HPDE6-E6E7 (cell line): ENCODE results near the gene CAVIN1.
"Not testable (repeated sequence)": the region's sequence is repeated elsewhere in the genome, so short reads cannot be mapped to it uniquely, and the experiment has no call there.

Source experiments
- DNase-seq: peaks from one replicate; pipeline ENCODE4 v3.0.0; 2011; ENCODE audit warnings: missing footprints; ENCODE audit errors: extremely low spot score

CAVIN1 gene, protein sequence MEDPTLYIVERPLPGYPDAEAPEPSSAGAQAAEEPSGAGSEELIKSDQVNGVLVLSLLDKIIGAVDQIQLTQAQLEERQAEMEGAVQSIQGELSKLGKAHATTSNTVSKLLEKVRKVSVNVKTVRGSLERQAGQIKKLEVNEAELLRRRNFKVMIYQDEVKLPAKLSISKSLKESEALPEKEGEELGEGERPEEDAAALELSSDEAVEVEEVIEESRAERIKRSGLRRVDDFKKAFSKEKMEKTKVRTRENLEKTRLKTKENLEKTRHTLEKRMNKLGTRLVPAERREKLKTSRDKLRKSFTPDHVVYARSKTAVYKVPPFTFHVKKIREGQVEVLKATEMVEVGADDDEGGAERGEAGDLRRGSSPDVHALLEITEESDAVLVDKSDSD

DNA sequence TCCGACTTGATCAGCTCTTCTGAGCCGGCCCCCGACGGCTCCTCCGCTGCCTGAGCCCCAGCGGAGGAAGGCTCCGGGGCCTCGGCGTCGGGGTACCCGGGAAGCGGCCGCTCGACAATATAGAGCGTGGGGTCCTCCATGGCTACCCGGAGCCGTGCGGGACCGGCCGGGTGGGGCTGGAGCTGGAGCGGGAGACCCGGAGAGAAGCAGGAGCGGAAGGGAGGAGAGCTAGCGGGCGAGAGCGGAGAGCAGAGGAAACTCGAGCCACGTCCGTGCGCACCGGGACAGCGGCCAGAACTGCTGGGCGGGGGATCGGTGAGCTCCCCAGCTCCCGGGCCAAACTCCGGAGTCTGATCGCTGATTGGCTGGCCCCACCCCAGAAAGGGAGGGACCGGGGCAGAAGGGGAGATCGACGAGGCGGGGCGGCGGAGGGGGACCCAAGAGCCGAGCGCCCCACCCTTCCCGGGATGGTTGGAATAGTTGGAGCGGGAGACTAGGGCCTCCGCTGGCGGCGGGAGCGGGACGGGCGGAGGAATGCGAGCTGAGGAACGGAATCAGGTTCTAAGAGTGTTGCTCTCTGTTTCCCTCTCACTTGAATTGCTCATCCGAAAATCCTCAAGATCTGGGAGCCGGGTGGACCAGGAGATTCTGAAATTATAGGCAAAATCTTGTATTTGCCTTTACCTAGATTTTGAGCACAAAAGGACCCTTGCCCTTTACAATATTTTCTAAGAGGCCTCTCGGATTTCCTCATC lies at the start of gene CAVIN1:
Gene CAVIN1, minus strand, starts transcription at position 299 of the 755 bp plus-strand sequence. Its CDS starts 159 bp downstream, at position 140.
- DNase-seq: peak; percentile 95

DNA sequence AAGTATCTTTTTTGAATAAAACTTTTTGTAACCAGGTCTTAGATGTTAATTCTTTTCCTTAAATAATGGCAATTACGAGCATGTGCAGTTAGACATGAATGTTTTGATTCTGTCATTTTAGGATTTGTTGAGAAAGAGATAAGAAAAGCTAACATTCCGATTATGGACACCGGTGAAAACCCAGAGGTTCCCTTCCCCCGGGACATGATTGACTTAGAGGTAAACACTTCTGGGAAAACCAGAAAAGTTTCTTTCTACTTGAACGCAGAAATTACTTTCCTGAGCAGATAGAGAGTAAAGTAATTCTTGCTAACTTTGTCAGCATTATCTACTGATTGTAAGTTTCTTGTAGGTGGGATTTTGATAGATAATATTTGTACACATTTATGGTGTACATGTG lies 44.8 kb upstream of the CAVIN1 start:
- no peak for DNase-seq

DNA sequence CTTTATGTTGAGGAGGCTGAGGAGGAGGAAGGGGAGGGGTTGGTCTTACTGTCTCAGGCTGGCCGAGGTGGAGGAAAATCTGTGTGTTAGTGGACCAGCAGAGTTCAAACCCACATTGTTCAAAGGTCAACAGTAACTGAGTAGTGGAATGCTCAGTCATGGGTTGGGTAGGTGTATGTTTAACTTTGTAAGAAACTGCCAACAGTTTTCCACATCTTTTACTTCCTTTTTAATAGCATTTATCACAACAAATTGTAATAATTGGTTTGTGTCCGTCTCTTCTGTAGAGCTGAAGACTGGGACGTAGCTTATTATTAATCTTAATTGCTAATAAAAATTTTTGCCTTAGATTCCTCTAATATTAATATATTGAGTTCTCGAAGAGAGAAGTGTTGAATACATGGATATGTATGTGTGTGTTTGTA lies 40.9 kb upstream of the CAVIN1 start:
- DNase-seq: no peak

DNA sequence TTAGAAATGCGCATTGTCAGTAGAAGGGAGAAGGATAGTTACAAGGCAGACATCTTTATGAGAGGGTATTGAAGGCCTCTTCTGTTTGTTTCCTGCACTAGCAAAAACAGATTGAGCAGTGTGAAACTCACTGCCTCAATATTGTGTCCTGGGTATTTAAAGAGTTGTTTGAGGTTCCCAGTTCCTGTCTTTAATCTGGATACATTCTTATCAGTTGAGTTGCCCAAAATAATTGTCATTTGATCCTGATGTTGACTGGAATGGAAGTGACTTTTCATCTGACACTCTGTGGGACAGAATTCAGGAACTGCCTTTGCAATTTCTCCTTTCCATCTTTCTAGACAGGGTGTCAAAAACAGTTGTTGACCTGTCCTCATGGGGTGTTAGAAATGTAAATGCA lies 37.3 kb upstream of the CAVIN1 start:
- no peak for DNase-seq

DNA sequence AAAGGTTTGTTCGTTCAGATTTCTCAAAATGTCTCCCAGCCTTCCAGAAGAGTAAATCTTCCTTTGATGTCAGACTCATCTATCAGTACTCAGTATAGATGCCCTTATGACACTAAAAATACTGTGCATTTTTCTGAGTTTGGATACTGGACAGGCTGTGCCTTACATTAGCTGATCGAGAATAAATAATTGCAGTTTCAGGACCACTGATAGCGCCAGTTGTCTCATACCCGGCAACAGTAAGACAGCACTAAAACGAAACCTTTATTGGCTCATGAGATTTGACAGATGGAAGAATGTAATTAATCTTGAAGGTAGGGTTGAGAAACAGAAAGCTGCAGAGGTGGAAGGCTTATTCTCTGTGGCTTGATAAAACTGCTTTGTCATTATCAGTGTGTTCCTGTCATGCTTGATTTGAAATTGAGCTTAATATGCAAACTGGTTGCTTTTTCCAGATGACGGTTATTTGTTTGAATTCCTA lies 36.8 kb upstream of the CAVIN1 start:
- DNase-seq: peak; percentile 21

DNA sequence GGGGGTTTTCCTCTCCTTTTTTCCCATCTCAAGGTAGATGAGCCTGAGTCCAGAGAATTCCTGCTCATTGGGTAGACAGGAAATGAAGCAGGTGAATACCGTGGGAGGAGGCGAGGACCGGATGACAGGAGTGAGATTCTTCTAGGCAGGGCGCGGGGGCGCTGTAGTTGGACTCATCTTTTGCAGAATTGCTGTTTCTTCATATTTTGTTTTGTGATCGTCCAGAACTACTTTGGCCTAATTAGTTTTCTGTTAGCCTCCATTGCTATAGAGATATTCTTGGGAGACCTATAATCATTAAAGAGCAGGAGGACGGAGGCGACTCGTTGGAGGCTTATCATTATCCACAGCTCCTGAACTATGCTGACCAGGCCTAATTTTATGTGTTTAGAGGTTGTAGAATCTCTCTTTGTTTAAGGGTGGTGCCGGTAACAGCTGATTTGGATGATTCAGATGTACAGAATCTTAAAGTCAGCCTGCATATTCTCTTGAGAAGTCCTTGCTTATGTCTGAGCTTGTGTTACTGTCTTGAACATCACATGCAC lies 36.3 kb upstream of the CAVIN1 start:
- DNase-seq: peak; percentile 51

DNA sequence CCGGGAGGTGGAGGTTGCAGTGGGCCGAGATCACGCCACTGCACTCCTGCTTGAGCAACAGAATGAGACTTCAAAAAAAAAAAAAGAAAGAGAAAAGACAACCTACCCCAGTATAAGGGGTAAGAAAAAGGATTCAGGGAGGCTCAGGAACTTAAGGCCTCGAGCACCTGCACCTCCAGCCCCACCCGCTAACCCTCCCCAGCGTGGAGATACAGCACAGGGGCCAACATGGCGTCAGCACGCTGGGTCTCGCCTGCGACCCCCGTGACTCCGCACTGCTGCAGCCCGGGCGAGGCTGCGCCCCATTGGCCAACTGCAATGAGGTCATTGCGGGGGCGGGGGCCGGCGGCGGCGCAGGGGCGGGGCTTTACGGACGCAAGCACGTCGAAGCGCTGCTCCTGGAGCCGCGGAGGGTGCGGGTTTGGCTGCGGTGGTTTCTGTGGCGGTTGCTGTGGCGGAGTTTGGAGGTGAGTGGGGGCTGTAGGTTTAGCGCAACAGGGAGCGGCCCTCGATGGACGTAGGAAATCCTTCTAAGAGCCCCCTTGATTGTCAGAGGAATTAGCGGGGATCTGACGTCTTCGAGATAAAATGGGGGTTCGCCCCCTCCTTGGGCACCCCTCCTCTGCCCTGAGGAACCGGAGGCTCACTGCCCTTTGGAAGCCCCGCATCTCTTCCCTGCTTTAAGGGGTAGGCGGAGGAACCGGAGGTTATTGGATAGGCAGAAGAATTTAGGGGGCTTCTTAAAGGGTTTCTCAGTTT lies 35.6 kb upstream of the CAVIN1 start, which contains the start of gene ATP6V0A1:
Gene ATP6V0A1, plus strand, starts transcription at position 382 of the 759 bp plus-strand sequence. CDS start 2,017 bp downstream, outside the sequence.
- DNase-seq: peak; percentile 83

DNA sequence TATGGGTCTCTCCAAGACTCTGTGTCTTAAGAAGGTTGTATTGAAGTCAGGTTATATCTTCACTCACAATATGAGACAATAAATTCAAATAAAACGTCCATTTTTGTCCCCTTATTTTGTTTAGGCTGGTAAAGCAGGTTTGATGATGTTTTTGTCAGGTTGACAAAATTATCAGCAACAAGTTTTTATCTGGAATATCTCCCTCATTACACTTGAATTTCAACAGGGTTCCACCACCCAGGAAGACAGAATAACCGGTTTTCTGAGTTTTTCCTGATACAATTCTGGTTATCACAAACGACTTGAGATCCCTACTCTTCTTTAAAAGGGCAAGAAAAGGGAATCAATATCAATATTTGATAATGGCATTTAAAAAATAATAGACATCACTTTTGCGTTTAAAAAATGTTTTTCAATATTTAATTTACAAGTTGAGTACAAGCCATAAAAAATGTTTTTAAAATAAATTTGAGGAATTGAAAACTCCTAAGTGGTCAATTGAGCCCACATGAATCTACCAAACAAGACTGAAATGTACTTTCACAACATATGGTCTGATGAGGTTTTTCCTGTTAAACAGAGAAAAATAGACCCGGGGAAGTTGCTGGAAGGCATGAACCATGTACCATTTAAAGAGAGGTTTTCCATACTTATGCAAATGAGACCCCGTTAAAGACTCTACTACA lies 34.2 kb upstream of the CAVIN1 start:
- no peak for DNase-seq

DNA sequence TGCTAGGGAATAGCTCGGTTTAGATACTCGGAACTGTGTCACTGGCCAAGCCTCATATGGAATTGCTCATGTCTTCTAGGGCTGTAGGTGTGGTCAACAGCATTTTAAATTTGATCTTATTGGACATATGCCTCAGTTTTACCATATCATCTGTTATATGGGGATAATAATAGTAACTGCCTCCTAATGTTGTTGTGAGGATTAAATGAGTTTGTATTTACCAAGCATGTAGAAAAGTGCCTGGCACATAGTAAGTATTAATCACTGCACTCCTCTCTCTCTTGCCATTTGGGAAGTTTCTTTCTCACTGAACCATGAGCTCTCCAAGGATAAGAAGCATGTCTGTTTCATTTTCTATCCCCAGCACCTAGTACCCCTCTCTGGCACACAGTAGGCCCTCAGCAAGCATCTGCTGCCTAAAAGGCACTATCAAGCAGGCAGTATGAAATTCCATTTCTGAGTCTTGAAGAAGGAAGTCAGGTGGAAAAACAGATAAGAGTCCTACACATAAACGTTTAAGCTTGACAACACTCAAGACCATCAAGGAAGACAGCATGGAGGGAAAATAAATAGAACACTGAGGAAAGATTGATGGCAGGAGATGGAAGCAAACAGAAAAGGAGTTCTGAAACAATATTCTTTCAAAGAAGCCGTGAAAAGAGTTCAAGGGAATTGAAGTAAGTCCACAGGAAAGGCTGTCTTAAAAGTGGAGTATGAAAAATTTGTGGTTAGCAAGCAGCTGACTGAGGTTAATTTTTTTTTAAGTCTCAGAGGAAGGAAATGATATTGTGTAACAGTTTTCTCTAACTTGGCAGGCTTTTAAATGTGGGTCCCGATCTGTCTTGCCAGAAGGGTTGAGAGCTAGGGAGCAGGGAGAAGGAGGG lies 33.4 kb upstream of the CAVIN1 start:
- DNase-seq: peak; percentile 17

DNA sequence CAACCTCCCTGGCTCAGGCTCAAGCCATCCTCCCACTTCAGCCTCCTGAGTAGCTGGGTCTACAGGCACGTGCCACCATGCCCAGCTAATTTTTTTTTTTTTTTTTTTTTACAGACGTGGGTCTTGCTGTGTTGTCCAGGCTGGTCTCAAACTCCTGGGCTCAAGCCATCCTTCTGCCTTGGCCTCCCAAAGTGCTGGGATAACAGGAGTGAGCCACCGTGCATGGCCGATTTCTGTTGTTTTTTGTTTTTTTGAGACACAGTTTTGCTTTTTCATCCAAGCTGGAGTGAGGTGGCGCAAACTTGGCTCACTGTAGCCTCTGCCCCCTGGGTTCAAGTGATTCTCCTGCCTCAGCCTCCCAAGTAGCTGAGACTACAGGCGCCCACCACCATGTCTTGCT lies 31.9 kb upstream of the CAVIN1 start:
- DNase-seq: not testable (repeated sequence)

DNA sequence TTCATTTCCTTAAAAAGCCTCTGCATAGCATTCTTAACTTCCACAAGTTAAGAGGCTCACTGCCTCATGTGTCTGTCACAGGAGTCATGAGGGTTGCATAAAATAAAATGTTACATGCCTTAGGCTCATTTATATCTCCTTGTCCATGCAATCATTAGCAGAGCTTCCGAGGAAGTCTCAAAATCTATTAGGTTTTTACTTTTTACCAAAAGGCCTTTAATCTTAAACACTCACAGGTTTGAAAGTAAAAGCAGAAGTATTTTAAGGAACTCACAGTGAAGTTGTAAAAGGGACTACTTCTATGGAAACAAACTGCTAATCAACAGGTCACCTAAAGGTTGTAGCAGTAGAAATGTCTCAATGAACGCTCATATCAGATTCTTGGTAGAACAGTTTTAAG lies 30.4 kb upstream of the CAVIN1 start:
- no peak for DNase-seq

DNA sequence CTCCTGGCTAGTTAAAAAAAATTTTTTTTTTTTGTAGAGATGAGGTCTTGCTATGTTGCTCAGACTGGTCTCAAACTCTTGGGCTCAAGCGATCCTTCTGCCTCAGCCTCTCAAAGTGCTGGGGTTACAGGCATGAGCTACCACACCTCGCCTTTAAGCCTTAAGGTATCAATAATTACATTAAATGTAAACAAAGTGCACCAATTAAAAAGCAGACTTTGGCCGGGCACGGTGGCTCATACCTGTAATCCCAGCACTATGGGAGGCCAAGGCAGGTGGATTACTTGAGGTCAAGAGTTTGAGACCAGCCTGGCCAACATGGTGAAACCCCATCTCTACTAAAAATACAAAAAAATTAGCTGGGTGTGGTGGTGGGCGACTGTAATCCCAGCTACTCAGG lies 28.2 kb upstream of the CAVIN1 start:
- not testable (repeated sequence) for DNase-seq

DNA sequence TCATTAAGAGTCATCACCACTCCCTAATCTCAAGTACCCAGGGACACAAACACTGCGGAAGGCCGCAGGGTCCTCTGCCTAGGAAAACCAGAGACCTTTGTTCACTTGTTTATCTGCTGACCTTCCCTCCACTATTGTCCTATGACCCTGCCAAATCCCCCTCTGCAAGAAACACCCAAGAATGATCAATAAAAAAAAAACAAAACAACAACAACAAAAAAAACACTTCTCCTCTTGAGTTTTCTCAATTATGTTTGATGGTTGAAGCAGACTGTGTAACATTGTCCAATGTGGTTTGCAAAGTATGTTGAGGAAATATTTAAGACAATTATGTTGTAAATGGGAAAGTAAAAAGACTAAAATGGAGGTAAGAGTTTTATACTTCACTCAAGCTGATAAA lies 26.8 kb upstream of the CAVIN1 start:
- DNase-seq: not testable (repeated sequence)

DNA sequence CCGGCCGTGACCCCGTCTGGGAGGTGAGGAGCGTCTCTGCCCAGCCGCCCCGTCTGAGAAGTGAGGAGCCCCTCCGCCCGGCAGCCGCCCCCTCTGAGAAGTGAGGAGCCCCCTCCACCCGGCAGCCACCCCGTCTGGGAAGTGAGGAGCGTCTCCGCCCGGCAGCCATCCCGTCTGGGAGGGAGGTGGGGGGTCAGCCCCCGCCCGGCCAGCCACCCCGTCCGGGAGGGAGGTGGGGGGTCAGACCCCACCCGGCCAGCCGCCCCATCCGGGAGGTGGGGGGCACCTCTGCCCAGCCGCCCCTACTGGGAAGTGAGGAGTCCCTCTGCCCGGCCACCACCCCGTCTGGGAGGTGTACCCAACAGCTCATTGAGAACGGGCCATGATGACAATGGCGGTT lies 26.1 kb upstream of the CAVIN1 start:
- DNase-seq: not testable (repeated sequence)

DNA sequence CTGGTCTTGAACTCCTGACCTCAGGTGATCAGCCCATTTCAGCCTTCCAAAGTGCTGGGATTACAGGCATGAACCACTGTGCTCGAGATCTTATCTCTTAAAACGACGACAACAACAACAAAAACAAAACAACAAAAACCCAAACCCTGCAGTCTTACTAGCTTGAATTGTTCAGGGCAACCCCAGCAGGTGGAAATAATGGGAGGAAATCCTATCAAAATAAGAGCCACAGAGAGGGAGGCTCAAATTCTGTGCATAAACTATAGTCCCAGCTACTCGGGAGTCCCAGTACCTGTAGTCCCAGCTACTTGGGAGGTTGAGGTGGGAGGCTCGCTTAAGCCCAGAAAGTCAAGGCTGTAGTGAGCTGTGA lies 19.1 kb upstream of the CAVIN1 start:
- no peak for DNase-seq

DNA sequence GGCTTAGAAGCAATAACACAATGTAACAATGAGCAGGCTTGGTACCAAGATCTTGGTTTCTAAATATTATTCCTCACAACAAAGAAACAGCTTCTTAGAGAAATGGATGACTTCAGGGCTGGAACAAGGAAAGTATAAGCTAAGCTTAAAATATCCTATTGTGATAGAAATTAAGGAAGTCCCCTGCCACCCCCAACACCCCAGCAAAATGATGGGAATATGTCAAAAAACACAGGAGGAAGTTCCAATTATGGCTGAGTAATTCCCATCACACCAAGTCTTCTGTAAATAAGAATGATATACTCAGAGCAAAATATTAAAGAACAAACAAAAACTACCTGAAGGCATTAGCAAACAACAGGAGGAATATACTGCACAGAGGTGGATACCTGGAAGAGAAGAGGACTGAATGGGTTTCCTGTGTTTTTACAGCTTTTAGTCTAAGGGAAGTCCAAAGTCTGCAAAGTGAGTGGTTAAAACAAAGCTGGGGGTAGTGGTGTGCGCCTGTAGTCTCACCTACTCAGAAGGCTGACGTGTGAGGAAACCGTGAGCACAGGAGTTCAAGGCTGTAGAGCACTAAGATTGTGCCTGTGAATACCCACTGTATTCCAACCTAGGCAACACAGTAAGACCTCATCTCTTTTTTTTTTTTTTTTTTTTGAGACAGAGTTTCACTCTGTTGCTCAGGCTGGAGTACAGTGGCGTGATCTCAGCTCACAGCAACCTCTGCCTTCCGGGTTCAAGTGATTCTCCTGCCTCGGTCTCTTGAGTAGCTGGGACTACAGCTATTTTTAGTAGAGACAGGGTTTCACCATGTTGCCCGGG lies 18.5 kb upstream of the CAVIN1 start:
- DNase-seq: no peak

DNA sequence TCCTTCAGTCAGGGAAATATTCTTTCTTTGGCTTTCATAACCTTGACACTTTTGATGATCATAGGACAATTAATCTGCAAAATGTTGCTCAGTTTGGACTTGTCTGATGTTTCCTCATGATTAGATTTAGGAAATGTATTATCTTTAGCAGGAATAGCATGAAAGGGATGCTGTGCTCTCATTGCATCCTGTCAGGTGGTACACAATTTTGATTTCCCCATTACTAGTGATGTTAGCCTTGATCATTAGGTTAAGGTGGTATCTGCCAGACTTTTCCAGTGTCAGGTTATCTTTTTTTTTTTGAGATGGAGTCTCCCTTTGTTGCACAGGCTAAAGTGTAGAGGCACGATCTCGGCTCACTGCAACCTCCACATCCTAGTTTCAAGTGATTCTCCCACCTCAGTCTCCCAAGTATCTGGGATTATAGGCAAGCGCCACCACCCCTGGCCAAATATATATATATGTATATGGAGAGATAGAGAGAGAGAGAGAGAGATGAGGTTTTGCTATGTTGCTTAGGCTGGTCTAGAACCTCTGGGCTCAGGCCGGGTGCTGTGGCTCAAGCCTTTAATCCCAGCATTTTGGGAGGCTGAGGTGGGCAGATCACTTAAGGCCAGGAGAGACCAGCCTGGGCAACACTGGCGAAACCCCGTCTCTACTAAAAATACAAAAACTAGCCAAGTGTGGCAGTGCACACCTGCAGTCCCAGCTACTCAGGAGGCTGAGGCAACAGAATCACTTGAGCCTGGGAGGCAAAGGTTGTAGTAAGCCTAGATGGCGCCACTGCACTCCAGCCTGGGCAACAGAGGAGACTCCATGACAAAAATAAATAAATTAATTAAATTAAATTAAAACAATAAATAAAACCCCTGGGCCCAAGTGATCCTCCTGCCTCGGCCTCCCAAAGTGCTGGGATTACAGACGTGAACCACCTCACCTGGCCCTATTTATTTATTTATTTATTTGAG lies 15.8 kb upstream of the CAVIN1 start:
- no peak for DNase-seq

DNA sequence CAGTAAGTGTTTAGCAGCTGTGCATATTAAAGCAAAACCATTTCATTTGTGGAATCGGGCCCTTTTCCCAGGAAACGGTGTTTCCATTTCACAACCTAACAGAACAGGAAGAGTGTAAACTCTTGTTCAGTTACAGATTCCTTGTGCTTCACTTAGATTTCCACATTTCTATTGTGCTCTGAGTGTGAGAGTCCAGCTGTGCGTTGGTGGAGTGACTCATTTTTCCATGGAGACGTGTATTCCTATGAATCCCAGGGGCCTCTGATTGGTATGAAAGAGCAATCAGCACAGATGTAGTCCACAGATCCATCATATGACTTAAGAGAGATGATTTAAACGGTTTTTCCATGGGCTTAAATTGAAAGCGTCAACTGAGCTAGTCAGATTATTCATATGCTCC lies 13.3 kb upstream of the CAVIN1 start:
- DNase-seq: no peak
